Type B pancreatic cell (in vitro differentiated cells): ENCODE measurements around the gene RABGAP1. TPM values are rescaled to one million over a fixed set of nuclear protein-coding genes. Genes with fewer than 3 reads are reported as not detected.

Experiments used
- DNase-seq: peaks from one replicate; pipeline ENCODE4 v3.0.0; 2021; ENCODE audit warnings: mixed read lengths; ENCODE audit not compliant: unreplicated experiment; ENCODE audit errors: extremely low spot score
- H3K27ac Mint-ChIP-seq: 2 replicates; pipeline ENCODE4 v1.8.0; 2021; ENCODE audit warnings: mild to moderate bottlenecking, mixed read lengths
- H3K27me3 Mint-ChIP-seq: 2 replicates; pipeline ENCODE4 v1.8.0; 2021; ENCODE audit warnings: mixed read lengths
- H3K36me3 Mint-ChIP-seq: 2 replicates; pipeline ENCODE4 v1.8.0; 2021; ENCODE audit warnings: mixed read lengths
- H3K4me1 Mint-ChIP-seq: one replicate; pipeline ENCODE4 v1.8.0; 2021; ENCODE audit warnings: mixed read lengths; ENCODE audit not compliant: unreplicated experiment
- H3K4me3 Mint-ChIP-seq: 2 replicates; pipeline ENCODE4 v1.8.0; 2021; ENCODE audit warnings: mild to moderate bottlenecking, mixed read lengths
- H3K9me3 Mint-ChIP-seq: 2 replicates; pipeline ENCODE4 v1.8.0; 2021; ENCODE audit warnings: mixed read lengths
- CTCF ChIP-seq: fragments of 200-600 bp; sonication (generic); conservative IDR thresholded peaks from 2 replicates; pipeline ENCODE4 v1.5.0; 2021; ENCODE audit warnings: antibody characterized with exemption, mild to moderate bottlenecking
- total RNA-seq: library from RNA; stranded (reverse); gene quantifications from 2 replicates; pipeline ENCODE4 v1.2.1, GENCODE V29; 2021; ENCODE audit warnings: low replicate concordance

The RABGAP1 gene
- total RNA-seq, 1 donor from 2014 or later: 68.4 TPM

- Mint-ChIP-seq H3K4me3 (no peak overlapping the region), H3K36me3 (peaks cover 28% of the 10 kb centered on the region), H3K9me3 (no peaks in the 10 kb centered on the region), H3K27ac (no peak overlapping the region), H3K4me1 (peaks cover 6% of the 10 kb centered on the region), H3K27me3 (no peaks in the 10 kb centered on the region)
- DNase-seq: no peak
- no peak for TF ChIP-seq CTCF
Measured at GRCh38 chr9:123149067-123149466, 208.2 kb downstream of the RABGAP1 start.

- no peak for TF ChIP-seq CTCF
- Mint-ChIP-seq H3K9me3 (no peaks in the 10 kb centered on the region), H3K4me3 (no peak overlapping the region), H3K4me1 (peaks cover 6% of the 10 kb centered on the region), H3K27ac (no peak overlapping the region), H3K27me3 (no peaks in the 10 kb centered on the region), H3K36me3 (peaks cover 21% of the 10 kb centered on the region)
- DNase-seq: no peak
Measured at GRCh38 chr9:123150708-123151503, 210.1 kb downstream of the RABGAP1 start.

Other genes starting within 250 kb of the RABGAP1 start
- gene OR1L4, start 217.0 kb upstream of the RABGAP1 start, total RNA-seq: not detected in 2 replicates
- not detected in 2 replicates for gene OR1L6, start 198.7 kb upstream of the RABGAP1 start, total RNA-seq
- not detected in 2 replicates for gene OR5C1, start 152.1 kb upstream of the RABGAP1 start, total RNA-seq
- not detected in 2 replicates for gene OR1K1, start 140.9 kb upstream of the RABGAP1 start, total RNA-seq
- gene PDCL, start 112.4 kb upstream of the RABGAP1 start, total RNA-seq: 18.5 and 21.3 TPM in 2 replicates
- 57.7 TPM in 2 replicates for gene RC3H2, start 35.7 kb upstream of the RABGAP1 start, total RNA-seq
- gene ZBTB6, start 27.7 kb upstream of the RABGAP1 start, total RNA-seq: 8.3 and 8.7 TPM in 2 replicates
- 7.0 and 11.3 TPM in 2 replicates for gene ZBTB26, start 9.5 kb upstream of the RABGAP1 start, total RNA-seq
- gene GPR21, start 92.6 kb downstream of the RABGAP1 start, total RNA-seq: 0.46 and 1.1 TPM in 2 replicates